MV-4-11 (cell line): ENCODE measurements around the gene ERCC4.
A peak's percentile ranks its signal among the peaks of the same experiment; 100 is the strongest.
"Not testable (repeated sequence)": the region's sequence is repeated elsewhere in the genome, so short reads cannot be mapped to it uniquely, and the experiment has no call there.

Experiments
- DNase-seq: peaks from one replicate; lab custom pipeline; 2025; lab: John Stamatoyannopoulos, UW

ERCC4 gene

DNA sequence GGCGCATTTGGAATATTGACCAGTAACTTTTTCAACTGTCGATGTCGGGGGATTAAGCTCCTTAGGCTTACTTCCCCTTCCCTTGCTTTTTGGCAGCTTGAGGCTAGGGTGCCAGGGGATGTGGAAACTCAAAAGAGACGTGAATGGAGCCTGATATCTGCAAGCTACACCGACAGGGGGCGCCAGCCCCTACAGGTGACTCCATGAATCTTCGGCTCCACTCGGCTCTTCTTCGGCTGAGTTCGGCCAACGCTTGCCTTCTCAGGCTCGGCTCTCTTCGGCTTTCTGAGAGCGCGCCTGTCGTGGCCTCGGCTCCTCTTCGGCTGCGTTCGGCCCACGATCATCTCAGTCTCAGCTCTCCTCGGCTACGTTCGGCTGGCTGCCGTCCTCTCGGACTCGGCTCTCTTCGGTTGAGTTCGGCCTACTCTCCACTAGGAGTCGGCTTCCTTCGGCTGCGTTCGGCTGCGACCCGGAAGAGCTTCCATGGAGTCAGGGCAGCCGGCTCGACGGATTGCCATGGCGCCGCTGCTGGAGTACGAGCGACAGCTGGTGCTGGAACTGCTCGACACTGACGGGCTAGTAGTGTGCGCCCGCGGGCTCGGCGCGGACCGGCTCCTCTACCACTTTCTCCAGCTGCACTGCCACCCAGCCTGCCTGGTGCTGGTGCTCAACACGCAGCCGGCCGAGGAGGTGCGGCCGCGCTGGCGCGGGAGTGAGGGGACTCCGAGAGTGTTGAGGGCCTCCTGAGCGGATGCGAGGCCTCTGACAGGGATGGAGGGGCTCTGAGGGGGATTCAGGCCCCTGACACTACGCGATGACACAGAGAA, at the start of gene ERCC4:
TSS of gene ERCC4 (plus strand) at position 472 of the 827 bp plus-strand sequence. CDS start at position 484, 12 bp downstream.
- peak; percentile 100 for DNase-seq

- peak; percentile 15 for DNase-seq
These were observed 46.0 kb upstream of the ERCC4 start for GRCh38 chr16:13873835-13874438.

- no peak for DNase-seq
These were observed 44.2 kb upstream of the ERCC4 start for GRCh38 chr16:13875614-13876284.

DNA sequence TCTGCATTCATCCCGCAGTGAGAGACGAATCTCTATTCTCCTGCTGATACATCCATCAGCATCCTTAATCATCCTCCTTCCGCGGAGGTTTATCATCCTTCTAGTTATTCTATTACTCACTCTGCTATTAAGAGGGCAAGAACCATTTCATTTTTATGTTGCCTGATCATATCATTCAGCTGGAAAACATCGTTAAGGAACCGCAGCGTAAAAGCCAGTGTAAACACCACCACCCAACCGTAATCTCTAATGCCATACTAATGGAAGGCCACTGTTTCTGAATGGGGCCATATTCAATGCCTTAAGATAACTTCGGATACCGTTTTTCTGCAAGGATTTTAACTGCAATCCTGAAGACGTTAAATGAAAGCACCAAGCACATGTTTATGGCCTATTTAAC, 36.7 kb upstream of the ERCC4 start:
- DNase-seq, result no peak

- no peak for DNase-seq
These were observed 36.1 kb upstream of the ERCC4 start for GRCh38 chr16:13883881-13884280.

DNA sequence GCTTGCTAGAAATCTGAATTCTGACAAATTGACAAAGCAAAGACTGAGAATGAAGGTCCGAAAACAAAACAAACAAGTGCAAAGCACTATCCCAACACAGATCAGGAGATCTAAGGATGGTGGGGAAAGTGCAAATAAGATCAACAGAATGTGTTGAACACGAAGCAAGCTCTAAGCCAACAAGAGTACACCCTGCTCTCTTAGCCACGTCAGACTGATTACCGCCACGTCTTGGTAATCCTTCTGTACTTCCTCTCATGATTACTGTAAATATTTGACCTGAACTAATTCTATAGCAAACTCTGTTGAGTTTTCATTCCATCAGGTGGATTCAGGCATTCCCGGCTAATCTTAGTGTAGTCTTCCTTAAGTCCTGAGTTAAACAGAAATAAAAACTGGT, 34.3 kb upstream of the ERCC4 start:
- DNase-seq, result no peak

GRCh38 chr16:13886608-13887007, 33.3 kb upstream of the ERCC4 start:
- DNase-seq, result no peak

DNA sequence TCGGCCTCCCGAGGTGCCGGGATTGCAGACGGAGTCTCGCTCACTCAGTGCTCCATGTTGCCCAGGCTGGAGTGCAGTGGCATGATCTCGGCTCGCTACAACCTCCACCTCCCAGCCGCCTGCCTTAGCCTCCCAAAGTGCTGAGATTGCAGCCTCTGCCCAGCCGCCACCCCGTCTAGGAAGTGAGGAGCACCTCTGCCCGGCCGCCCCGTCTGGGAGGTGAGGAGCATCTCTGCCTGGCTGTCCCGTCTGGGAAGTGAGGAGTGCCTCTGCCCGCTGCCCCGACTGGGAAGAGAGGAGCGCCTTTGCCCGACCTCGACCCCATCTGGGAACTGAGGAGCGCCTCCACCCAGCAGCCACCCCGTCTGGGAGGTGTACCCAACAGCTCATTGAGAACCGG, 30.6 kb upstream of the ERCC4 start:
- not testable (repeated sequence) for DNase-seq

DNA sequence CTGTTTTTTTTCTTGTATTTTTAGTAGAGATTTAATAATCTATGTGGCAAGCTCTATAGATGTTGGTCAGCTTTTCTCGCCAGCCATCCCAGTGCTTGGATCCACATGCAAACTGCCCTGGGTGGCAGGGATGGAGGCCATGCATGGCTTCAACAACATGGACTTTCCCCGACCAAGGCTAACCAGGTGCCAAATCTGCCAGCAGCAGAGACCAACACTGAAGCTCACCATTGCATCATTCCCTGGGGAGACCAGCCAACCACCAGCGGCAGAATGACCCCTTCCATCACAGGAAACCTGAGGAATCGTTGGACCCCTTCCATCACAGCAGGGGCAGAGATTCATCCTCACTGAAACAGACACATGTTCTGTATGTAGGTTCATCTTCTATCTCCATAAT, 27.7 kb upstream of the ERCC4 start:
- no peak for DNase-seq

GRCh38 chr16:13895516-13895915, 24.4 kb upstream of the ERCC4 start:
- DNase-seq, result no peak

GRCh38 chr16:13896543-13897182, 23.3 kb upstream of the ERCC4 start:
- DNase-seq, result no peak

DNA sequence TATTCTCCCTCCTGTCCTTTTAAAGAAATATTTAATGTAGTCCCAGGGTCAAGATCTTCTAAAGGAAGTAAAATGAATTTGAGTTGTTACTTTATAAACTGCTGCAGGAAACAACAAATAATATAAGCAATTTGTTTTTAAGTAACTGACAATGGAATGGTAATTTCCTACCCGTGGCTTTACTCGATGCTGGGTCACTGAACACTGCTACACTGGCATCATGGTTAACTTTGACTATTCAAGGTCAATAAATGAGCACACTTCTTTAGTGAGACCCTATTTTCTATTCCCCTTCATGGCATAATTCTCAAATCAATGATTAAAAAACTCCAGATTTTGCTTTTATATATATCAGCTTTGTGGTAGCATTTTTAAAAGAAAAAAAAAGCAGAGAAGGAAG, 22.1 kb upstream of the ERCC4 start:
- DNase-seq, result no peak

DNA sequence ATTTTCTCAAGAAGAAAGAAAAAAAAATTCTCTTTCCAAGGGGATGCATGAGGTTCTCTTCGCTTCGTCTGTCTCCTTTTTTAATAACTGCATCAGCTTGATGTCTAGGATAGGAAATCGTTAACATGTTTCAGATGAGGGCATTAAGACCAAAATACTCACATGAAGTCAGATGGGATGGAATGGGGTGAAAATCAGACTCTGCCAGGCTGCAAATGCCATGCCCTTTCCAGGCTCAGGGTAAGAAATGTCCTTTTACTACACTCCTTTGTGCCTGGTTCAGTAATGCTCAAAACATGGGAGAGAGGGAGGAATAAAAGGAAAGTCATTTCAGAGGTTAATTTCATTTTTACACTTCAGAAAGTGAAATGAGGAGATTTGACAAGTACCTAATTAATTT, 21.7 kb upstream of the ERCC4 start:
- DNase-seq, result no peak

DNA sequence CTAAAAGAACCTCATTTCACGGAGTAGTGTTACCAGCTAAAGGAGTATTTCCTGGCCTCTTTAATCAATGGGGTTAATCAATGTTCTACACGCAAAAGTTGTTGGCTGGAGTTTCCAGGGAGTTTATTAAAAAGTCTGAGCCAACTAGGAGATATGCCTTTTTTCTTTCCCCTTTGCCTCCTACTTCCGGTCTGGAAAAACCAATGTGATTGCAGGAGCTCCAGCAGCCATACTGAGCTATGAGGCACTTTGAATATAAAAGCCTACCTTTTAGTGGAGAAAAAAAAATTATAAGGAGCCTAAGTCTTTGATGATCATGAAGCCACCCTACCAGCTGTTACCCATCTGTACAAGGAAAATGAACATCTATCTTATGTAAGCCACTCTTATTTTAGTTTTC, 17.9 kb upstream of the ERCC4 start:
- DNase-seq, result no peak

- DNase-seq, result no peak
These were observed 17.3 kb upstream of the ERCC4 start for GRCh38 chr16:13902677-13903076.

- no peak for DNase-seq
These were observed 15.7 kb upstream of the ERCC4 start for GRCh38 chr16:13904179-13904691.

GRCh38 chr16:13904822-13905221, 15.1 kb upstream of the ERCC4 start:
- DNase-seq, result peak; percentile 29

- peak; percentile 88 for DNase-seq
These were observed 13.5 kb upstream of the ERCC4 start for GRCh38 chr16:13906168-13907089.

DNA sequence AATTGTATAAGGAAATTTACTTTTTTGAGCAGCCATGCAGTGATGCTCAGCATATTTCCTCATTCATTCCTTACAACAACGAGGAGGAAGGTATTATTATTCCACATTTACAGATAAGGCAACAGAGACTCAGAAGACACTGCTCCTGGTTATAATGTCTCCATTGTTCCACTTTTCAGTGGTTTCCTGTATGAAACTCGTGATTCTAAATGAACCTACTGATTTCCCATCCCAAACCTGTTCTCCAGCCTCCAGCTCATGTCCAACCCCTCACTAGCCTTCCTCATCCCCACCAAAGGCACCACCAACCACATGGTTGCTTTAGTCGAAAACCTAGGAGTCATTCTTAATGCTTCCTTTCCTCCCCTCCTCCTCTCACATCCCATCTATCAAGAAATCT, 12.5 kb upstream of the ERCC4 start:
- DNase-seq, result no peak

GRCh38 chr16:13909069-13909468, 10.9 kb upstream of the ERCC4 start:
- no peak for DNase-seq

GRCh38 chr16:13909872-13910303, 10.1 kb upstream of the ERCC4 start:
- no peak for DNase-seq
